ENCODE data around the gene AATF. TPM values are rescaled to one million over a fixed set of nuclear protein-coding genes. Genes with fewer than 3 reads are reported as not detected.

Gene AATF
- total RNA-seq, 4 donors from 2014 or later, result 26.5 to 36.2 (median 30.1) TPM

DNA sequence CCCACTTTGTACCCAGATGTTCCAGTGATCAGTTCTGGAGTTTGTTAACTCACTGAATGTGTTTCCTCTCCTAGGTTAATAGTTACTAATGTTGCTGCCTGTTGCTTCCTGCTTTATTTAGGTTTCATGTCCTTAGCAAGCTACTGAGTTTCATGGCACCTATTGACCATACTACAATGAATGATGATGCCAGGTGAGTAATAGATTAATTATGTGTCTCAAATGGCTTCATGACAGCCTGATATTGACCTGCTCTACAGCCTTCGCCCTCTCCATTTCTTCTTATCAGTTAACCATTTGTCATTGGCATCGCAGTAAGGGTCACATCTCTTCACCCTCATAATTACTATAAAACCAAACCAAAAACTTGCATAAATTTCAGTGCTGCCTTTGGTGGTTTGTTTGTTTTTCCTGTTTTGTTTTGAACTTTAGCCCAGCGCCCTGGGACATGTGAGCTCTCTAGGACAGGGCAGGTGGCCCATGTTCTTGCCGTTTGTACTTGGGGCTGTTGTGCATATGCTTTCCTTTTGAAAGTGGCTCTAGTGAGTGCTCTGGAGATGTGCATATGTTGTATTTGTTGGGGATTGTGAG lies 82.8 kb downstream of the AATF start:
- Histone ChIP-seq H3K4me1 (no peaks in the 10 kb centered on the region), H3K9me3 (no peaks in the 10 kb centered on the region), H3K27me3 (no peaks in the 10 kb centered on the region), H3K36me3 (peaks cover 0 to 26% (median 0%) of the 10 kb centered on the region in 3 donors), H3K27ac (no peak overlapping the region), H3K4me3 (no peak overlapping the region)
- no peak for DNase-seq (ENCODE audit: low spot score in 2 of 2)
- WGBS, 2 donors, result 96% methylated on average over 4 of the region's 4 CpGs
- TF ChIP-seq, protein P1, sequence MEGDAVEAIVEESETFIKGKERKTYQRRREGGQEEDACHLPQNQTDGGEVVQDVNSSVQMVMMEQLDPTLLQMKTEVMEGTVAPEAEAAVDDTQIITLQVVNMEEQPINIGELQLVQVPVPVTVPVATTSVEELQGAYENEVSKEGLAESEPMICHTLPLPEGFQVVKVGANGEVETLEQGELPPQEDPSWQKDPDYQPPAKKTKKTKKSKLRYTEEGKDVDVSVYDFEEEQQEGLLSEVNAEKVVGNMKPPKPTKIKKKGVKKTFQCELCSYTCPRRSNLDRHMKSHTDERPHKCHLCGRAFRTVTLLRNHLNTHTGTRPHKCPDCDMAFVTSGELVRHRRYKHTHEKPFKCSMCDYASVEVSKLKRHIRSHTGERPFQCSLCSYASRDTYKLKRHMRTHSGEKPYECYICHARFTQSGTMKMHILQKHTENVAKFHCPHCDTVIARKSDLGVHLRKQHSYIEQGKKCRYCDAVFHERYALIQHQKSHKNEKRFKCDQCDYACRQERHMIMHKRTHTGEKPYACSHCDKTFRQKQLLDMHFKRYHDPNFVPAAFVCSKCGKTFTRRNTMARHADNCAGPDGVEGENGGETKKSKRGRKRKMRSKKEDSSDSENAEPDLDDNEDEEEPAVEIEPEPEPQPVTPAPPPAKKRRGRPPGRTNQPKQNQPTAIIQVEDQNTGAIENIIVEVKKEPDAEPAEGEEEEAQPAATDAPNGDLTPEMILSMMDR (IDR thresholded peaks at IDR 0.05), result no peak
- TF ChIP-seq POLR2A (IDR thresholded peaks at IDR 0.05) (no peak), EP300 (IDR thresholded peaks at IDR 0.05) (no peak)

DNA sequence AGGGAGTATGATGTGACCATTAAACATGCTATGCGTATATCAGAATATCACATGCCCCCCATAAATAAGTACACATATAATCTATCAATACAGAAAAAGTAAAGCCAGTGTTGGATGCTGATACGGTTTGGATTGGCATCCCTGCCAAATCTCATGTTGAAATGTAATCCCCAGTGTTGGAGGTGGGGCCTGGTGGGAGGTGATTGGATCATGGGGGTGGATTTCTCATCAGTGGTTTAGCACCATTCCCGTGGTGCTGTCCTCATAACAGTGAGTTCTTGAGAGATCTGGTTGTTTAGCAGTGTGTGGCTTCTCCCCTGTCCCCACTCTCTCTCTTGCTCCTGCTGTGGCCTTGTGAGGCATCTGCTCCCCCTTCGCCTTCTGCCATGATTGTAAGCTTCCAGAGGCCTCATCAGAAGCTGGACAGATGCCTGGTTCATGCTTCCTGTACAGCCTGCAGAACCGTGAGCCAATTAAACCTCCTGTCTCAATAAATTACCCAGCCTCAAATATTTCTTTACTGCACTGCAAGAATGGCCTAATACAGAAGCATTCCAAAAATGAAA lies 88.9 kb downstream of the AATF start:
- Histone ChIP-seq H3K27me3 (no peaks in the 10 kb centered on the region), H3K36me3 (peaks cover 0 to 24% (median 0%) of the 10 kb centered on the region in 3 donors), H3K27ac (no peak overlapping the region), H3K4me3 (no peak overlapping the region), H3K9me3 (no peaks in the 10 kb centered on the region), H3K4me1 (no peaks in the 10 kb centered on the region)
- DNase-seq (ENCODE audit: low spot score in 2 of 2), result no peak
- no peak for TF ChIP-seq POLR2A (IDR thresholded peaks at IDR 0.05)
- TF ChIP-seq, protein P1 (IDR thresholded peaks at IDR 0.05), result no peak
- no peak for TF ChIP-seq EP300 (IDR thresholded peaks at IDR 0.05)
- 84 to 85% methylated on average over 5 of the region's 5 CpGs for WGBS, 2 donors

DNA sequence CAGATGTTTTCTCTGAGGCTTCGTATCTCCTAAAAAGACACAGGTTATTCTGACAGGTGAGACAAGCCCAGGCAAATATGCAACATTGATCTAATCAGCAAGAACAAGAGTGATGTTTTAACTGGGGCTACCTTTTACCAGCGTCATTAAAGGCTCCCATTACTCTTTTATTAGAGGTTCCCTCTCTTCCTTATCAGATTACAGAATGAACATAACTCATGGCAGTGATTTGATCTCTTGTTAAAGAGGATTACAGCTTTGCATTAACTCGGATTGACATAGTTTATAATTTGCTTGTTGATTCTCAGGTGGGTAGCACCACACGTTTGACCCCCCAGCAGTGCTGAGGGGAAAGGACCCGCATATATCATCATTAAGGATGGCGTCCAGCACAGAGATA lies 90.5 kb downstream of the AATF start:
- Histone ChIP-seq H3K9me3 (no peaks in the 10 kb centered on the region), H3K36me3 (peaks cover 0 to 24% (median 0%) of the 10 kb centered on the region in 3 donors), H3K27ac (no peak overlapping the region), H3K4me3 (no peak overlapping the region), H3K4me1 (no peaks in the 10 kb centered on the region), H3K27me3 (no peaks in the 10 kb centered on the region)
- TF ChIP-seq POLR2A (IDR thresholded peaks at IDR 0.05), result no peak
- TF ChIP-seq, protein P1 (IDR thresholded peaks at IDR 0.05), result no peak
- TF ChIP-seq EP300 (IDR thresholded peaks at IDR 0.05), result no peak
- DNase-seq (ENCODE audit: low spot score in 2 of 2), result no peak
- 69 to 78% methylated on average over 6 of the region's 6 CpGs for WGBS, 2 donors

GRCh38 chr17:37041932-37042331 lies 93.2 kb downstream of the AATF start:
- Histone ChIP-seq H3K36me3 (peaks cover 0 to 24% (median 0%) of the 10 kb centered on the region in 3 donors), H3K4me1 (no peaks in the 10 kb centered on the region), H3K27ac (no peak overlapping the region), H3K27me3 (no peaks in the 10 kb centered on the region), H3K9me3 (no peaks in the 10 kb centered on the region), H3K4me3 (no peak overlapping the region)
- TF ChIP-seq EP300 (IDR thresholded peaks at IDR 0.05) (no peak), POLR2A (IDR thresholded peaks at IDR 0.05) (no peak)
- no peak for DNase-seq (ENCODE audit: low spot score in 2 of 2)

DNA sequence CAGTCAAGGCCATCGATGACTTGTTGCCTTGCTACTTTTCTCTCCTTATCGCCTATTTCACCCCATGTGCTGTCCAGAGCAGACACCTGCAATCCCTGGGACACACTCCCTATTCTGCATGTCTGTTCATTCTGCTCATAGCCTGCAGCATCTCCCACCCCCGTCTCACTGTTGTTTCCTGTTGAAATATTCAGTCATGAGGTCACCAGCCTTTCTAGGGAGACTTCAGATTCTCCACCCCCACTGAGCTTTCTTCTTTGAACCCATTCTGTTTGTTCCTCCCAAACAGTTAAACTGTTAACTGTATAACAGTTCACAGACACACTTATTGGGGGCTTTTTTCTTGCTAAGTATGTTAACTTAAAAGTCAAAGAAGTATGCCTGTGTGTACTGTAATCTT lies 94.4 kb downstream of the AATF start:
- peaks cover 0 to 5% (median 0%) of the 10 kb centered on the region in 4 donors for H3K4me1 ChIP-seq
- 64 to 71% methylated on average over 3 of the region's 3 CpGs for WGBS, 2 donors
- H3K4me3 ChIP-seq, result no peak overlapping the region
- H3K36me3 ChIP-seq, result peaks cover 0 to 11% (median 0%) of the 10 kb centered on the region in 3 donors
- TF ChIP-seq, protein P1 (IDR thresholded peaks at IDR 0.05), result no peak
- TF ChIP-seq POLR2A (IDR thresholded peaks at IDR 0.05), result no peak
- no peak for TF ChIP-seq EP300 (IDR thresholded peaks at IDR 0.05)
- no peaks in the 10 kb centered on the region for H3K9me3 ChIP-seq
- H3K27ac ChIP-seq, result no peak overlapping the region
- H3K27me3 ChIP-seq, result no peaks in the 10 kb centered on the region
- DNase-seq (ENCODE audit: low spot score in 2 of 2), result no peak

All from tibial nerve (tissue), 4 donors.